ENCODE measurements around the gene SGF29. TPM values are rescaled to one million over a fixed set of nuclear protein-coding genes. Genes with fewer than 3 reads are reported as not detected.
"Not testable (repeated sequence)": the region's sequence is repeated elsewhere in the genome, so short reads cannot be mapped to it uniquely, and the experiment has no call there.

The SGF29 gene
- total RNA-seq, 1 donor from 2014 or later = 5.3 TPM

GRCh38 chr16:28638359-28638758 is 84.6 kb downstream of the SGF29 start:
- not testable (repeated sequence) for H3K4me3 Mint-ChIP-seq; H3K36me3 Mint-ChIP-seq; H3K9me3 ChIP-seq (ENCODE audit: low read depth); H4K20me1 ChIP-seq (ENCODE audit: low read depth); H3K4me2 ChIP-seq; H3K79me2 ChIP-seq (ENCODE audit: low read depth); H3K4me1 ChIP-seq; H3K27ac ChIP-seq; H3K36me3 ChIP-seq; H3K9ac ChIP-seq; H3K27me3 Mint-ChIP-seq (ENCODE audit: insufficient read depth, low read depth); H2AFZ ChIP-seq (replicated peaks); H3K27me3 ChIP-seq; H3F3A ChIP-seq (ENCODE audit: low read depth); H3K27ac Mint-ChIP-seq; H3K9me3 Mint-ChIP-seq; H3K4me3 ChIP-seq; H3K4me1 Mint-ChIP-seq; DNase-seq (ENCODE audit: low spot score)

- H3K4me1 Mint-ChIP-seq; H3K27me3 Mint-ChIP-seq (ENCODE audit: insufficient read depth, low read depth); H3K36me3 Mint-ChIP-seq; H3K27ac Mint-ChIP-seq; H4K20me1 ChIP-seq (ENCODE audit: low read depth); H3K9me3 ChIP-seq (ENCODE audit: low read depth); H3K27ac ChIP-seq; DNase-seq (ENCODE audit: low spot score); H3K9me3 Mint-ChIP-seq; H3K4me3 ChIP-seq; H3K79me2 ChIP-seq (ENCODE audit: low read depth); H3K36me3 ChIP-seq; H3F3A ChIP-seq (ENCODE audit: low read depth); H2AFZ ChIP-seq (replicated peaks); H3K4me3 Mint-ChIP-seq; H3K27me3 ChIP-seq; H3K4me2 ChIP-seq; H3K4me1 ChIP-seq; H3K9ac ChIP-seq: not testable (repeated sequence)
Measured at GRCh38 chr16:28639959-28640358, 86.2 kb downstream of the SGF29 start.

Other genes with a start within 250 kb of the SGF29 start
- 1.3 and 6.2 TPM in 2 replicates for gene NPIPB6, start 190.4 kb upstream of the SGF29 start, total RNA-seq (ENCODE audit: low replicate concordance)
- 58.1 and 104 TPM in 2 replicates for gene EIF3CL, start 150.1 kb upstream of the SGF29 start, total RNA-seq (ENCODE audit: low replicate concordance)
- not detected in 2 replicates for gene NPIPB7, start 81.6 kb upstream of the SGF29 start, total RNA-seq (ENCODE audit: low replicate concordance)
- gene CLN3, start 61.8 kb upstream of the SGF29 start, total RNA-seq (ENCODE audit: low replicate concordance) = 4.4 and 21.2 TPM in 2 replicates
- 0.15 TPM in 1 of 2 replicates, not detected in the other for gene APOBR, start 59.3 kb upstream of the SGF29 start, total RNA-seq (ENCODE audit: low replicate concordance)
- not detected in 2 replicates for gene IL27, start 47.1 kb upstream of the SGF29 start, total RNA-seq (ENCODE audit: low replicate concordance)
- 0.03 TPM in 1 of 2 replicates, not detected in the other for gene NUPR1, start 14.9 kb upstream of the SGF29 start, total RNA-seq (ENCODE audit: low replicate concordance)
- 0.12 TPM in 1 of 2 replicates, not detected in the other for gene SULT1A2, start 43.1 kb downstream of the SGF29 start, total RNA-seq (ENCODE audit: low replicate concordance)
- 2.3 and 4.2 TPM in 2 replicates for gene SULT1A1, start 56.1 kb downstream of the SGF29 start, total RNA-seq (ENCODE audit: low replicate concordance)
- gene NPIPB8, start 84.1 kb downstream of the SGF29 start, total RNA-seq (ENCODE audit: low replicate concordance) = not detected in 2 replicates
- 172 and 237 TPM in 2 replicates for gene EIF3C, start 157.5 kb downstream of the SGF29 start, total RNA-seq (ENCODE audit: low replicate concordance)
- 2.8 TPM in 1 of 2 replicates, not detected in the other for gene NPIPB9, start 197.9 kb downstream of the SGF29 start, total RNA-seq (ENCODE audit: low replicate concordance)

Measured in neural progenitor cell (in vitro differentiated cells).